Measurements from ENCODE around the gene RBMS3.
"Not testable (repeated sequence)": the region's sequence is repeated elsewhere in the genome, so short reads cannot be mapped to it uniquely, and the experiment has no call there.

RBMS3 gene

DNA sequence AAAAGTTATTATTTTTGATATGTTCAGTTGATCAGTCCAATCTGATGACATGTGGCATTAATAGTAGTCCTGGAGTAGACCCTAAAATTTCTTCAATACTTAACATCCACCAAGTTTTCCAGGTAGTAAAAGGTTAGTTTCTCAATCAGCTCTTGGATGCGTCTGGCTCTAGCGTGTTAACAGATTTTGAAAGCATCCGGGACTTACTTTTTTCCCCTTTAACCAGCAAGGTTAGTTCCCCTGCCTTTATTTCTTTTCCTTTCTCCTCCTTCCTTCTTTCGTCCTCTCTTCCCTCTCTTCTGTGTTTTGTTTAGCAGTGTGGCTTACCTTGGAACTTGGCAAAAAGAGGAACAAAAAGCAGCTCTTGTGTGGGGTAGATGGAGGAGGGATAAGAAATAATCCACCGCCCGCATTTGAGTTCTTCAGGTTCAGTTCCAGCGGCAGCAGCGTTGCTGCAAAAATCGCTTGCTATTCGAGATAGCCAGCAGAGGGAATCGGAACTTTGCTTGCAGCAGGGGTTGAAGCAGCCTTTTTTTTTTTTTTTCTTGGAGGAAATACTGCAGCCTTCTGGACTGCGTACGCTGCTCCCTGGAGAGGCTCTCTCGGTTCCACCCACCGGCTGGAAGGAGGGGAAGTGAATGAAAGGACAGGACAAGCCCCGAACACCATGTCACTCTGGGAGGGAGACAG lies at the start of gene RBMS3:
RBMS3 (plus strand) TSS at position 668 of the 690 bp plus-strand sequence.
- Mint-ChIP-seq H3K27me3 (peaks cover 5% of the 10 kb centered on the region), H3K4me1 (ENCODE audit: low read depth) (peaks cover 30% of the 10 kb centered on the region), H3K9me3 (ENCODE audit: low read depth) (no peaks in the 10 kb centered on the region), H3K27ac (peak within 1 kb of the TSS; percentile 42), H3K4me3 (peak within 1 kb of the TSS; percentile 86), H3K36me3 (no peaks in the 10 kb centered on the region)

DNA sequence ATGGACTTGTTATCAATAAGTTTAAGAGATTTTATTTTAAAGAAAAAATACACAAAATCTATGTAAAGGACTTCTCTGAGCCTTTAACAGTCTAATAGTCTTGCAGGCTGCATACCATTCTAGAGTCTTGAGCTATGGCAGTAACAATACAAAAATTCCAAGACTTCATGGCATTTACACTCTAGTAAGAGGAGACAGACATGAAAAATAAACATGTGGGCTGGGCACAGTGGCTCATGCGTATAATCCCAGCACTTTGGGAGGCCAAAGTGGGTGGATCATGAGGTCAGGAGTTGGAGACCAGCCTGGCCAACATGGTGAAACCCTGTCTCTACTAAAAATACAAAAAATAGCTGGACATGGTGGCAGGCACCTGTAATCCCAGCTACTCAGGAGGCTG lies 47.7 kb upstream of the RBMS3 start:
- not testable (repeated sequence) for H3K4me3 Mint-ChIP-seq; H3K27me3 Mint-ChIP-seq; H3K4me1 Mint-ChIP-seq (ENCODE audit: low read depth); H3K9me3 Mint-ChIP-seq (ENCODE audit: low read depth); H3K27ac Mint-ChIP-seq; H3K36me3 Mint-ChIP-seq

DNA sequence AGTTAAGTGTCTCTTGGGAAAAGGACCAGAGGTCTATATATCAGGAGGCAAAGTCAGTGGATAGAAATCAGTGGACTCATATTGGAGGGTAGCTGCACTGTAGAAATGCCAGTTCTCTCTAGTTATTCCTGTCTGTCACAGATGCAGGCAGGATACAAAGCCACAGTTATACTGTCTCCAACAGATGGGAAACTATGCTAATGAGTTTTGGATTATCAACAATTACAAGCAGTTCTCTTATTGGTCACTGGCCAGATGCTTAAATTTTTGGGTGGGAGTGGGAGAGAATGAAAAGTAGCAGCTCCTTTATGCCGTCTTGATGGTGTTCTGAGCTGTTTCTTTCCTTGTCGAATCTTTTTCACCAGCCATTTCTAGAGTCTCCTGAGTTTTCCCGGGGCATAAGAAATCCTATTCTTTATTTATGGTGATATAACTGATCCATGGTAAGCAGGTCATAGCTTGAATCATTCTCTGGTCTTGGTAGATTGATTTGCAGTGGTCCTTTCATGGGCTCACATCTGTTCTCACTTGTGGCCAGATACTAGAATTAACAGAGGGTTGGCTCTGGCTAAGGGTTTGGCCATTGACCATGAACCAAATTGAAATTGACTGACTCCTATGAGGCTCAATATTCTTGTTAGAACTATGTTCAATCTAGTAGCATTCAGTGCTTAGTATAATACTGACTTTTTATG lies 44.6 kb upstream of the RBMS3 start:
- Mint-ChIP-seq H3K36me3 (no peaks in the 10 kb centered on the region), H3K4me3 (no peak overlapping the region), H3K9me3 (ENCODE audit: low read depth) (no peaks in the 10 kb centered on the region), H3K27me3 (peaks cover 5% of the 10 kb centered on the region), H3K27ac (no peak overlapping the region), H3K4me1 (ENCODE audit: low read depth) (no peaks in the 10 kb centered on the region)

DNA sequence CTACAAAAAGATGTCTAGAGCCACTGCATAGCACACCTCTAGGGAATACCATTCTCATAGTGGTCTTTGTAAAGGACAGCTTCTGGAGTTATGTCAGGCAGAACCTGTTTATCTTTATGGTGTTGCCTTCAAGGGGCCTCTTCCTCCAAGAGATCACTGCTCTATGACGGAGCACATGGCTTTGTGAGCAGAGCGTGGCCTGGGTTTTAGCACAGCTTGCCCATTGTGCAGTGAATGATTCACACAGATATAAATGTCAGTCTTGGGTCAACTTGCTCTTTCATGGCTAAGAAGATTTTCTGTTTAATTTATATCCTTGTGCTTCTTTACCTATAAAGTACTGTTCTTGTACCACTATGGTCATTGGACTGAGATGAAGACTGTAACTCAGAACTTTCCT lies 41.5 kb upstream of the RBMS3 start:
- no peaks in the 10 kb centered on the region for H3K9me3 Mint-ChIP-seq (ENCODE audit: low read depth)
- H3K27ac Mint-ChIP-seq, result no peak overlapping the region
- no peaks in the 10 kb centered on the region for H3K36me3 Mint-ChIP-seq
- no peak overlapping the region for H3K4me3 Mint-ChIP-seq
- no peaks in the 10 kb centered on the region for H3K4me1 Mint-ChIP-seq (ENCODE audit: low read depth)
- H3K27me3 Mint-ChIP-seq, result peaks cover 5% of the 10 kb centered on the region

DNA sequence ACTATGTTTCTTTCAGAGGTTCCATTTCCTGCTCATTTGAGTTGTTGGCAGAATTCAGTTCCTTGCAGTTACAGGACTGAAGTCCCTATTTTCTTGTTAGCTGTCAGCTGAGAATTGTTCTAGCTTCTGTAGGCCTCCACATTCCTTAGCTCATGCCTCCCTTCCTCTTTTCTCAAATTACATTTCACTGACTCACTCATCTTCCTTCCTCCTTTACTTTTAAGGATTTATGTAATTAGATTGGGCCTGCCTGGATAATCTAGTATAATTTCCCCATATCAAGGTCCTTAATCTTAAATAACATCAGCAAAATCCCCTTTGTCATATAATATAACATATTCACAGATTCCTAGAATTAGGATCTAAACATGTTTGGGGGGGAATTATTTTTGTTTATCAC lies 40.6 kb upstream of the RBMS3 start:
- Mint-ChIP-seq H3K4me1 (ENCODE audit: low read depth) (no peaks in the 10 kb centered on the region), H3K27me3 (peaks cover 5% of the 10 kb centered on the region), H3K4me3 (no peak overlapping the region), H3K36me3 (no peaks in the 10 kb centered on the region), H3K27ac (no peak overlapping the region), H3K9me3 (ENCODE audit: low read depth) (no peaks in the 10 kb centered on the region)

DNA sequence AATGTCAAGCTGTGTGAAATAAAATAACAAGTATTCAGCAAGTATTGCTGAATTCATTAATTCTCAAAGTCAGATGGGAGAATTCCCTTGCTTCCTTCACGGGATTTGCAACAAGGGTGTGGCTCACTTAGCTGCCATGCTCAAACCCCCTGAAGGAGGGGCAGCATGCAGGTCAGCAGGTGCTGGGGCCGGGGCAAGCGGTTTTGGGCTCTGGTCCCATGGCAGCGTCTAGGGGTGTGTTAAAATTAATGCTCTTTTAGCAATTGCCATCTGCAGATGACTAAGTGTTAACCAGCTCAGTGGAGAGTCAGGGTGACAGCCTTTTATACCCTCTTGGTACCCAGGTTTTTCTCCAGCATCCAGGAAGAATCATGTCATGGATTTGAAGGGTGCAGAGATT lies 40.0 kb upstream of the RBMS3 start:
- Mint-ChIP-seq H3K4me3 (no peak overlapping the region), H3K27me3 (peaks cover 5% of the 10 kb centered on the region), H3K4me1 (ENCODE audit: low read depth) (no peaks in the 10 kb centered on the region), H3K27ac (no peak overlapping the region), H3K36me3 (no peaks in the 10 kb centered on the region), H3K9me3 (ENCODE audit: low read depth) (no peaks in the 10 kb centered on the region)

DNA sequence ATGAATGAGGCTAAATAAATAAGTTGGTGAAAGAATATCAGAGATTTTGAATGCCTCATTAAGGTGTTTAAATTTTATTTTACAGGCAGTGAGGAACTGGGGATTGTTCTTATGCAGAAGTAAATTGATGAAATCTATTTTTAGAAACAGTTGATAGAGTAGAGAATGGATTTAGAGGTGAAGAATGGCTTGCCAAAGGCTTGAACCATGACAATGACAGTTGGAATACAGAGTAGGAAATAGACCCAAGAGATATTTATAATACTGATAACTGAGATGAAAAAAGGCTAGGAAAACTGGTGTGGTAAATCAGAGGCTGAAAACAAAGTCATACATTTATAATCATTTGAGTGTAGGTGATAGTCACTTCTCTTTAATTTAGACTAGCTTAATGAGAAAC lies 39.0 kb upstream of the RBMS3 start:
- no peak overlapping the region for H3K4me3 Mint-ChIP-seq
- H3K27ac Mint-ChIP-seq, result no peak overlapping the region
- H3K9me3 Mint-ChIP-seq (ENCODE audit: low read depth), result no peaks in the 10 kb centered on the region
- no peaks in the 10 kb centered on the region for H3K36me3 Mint-ChIP-seq
- peaks cover 2% of the 10 kb centered on the region for H3K27me3 Mint-ChIP-seq
- H3K4me1 Mint-ChIP-seq (ENCODE audit: low read depth), result no peaks in the 10 kb centered on the region

DNA sequence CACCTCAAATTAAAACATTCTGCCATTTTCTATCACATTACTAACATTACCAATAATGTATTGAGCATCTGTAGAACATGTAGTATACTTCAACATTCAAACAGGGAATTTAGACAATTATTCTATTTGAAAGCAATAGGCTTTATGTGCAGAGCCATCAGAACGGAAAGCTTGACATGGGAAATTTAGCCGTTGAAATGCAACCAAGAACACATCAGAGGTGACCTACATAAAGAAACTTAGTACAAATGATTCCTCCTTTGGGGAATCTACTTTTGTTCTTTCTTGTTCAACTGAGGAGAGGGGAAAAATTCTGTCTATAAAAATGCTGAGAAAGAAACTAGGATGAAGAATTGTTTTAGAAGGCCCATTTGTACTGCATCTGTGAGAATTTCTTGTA lies 38.6 kb upstream of the RBMS3 start:
- Mint-ChIP-seq H3K4me1 (ENCODE audit: low read depth) (no peaks in the 10 kb centered on the region), H3K27ac (no peak overlapping the region), H3K9me3 (ENCODE audit: low read depth) (no peaks in the 10 kb centered on the region), H3K4me3 (no peak overlapping the region), H3K27me3 (peaks cover 2% of the 10 kb centered on the region), H3K36me3 (no peaks in the 10 kb centered on the region)

DNA sequence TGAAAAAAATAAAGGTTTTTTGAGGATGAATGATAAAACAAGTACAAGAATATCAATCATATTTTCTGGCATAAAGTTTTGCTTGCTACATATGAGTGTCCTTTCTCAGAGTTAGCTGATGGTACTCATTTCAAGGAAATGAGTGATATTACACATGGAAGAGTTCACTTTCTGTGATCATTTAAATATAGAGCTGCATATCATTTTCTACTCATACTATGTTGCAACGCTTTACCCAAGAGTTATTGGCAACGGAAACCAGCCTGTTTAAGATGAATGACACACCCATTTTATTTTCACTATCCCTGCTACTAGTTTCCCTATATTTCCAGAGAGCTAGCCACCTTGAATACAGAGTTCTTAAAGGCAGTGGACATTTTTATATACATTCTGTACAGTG lies 35.4 kb upstream of the RBMS3 start:
- H3K27ac Mint-ChIP-seq, result no peak overlapping the region
- H3K4me1 Mint-ChIP-seq (ENCODE audit: low read depth), result no peaks in the 10 kb centered on the region
- H3K27me3 Mint-ChIP-seq, result peaks cover 2% of the 10 kb centered on the region
- H3K36me3 Mint-ChIP-seq, result no peaks in the 10 kb centered on the region
- H3K9me3 Mint-ChIP-seq (ENCODE audit: low read depth), result no peaks in the 10 kb centered on the region
- no peak overlapping the region for H3K4me3 Mint-ChIP-seq

DNA sequence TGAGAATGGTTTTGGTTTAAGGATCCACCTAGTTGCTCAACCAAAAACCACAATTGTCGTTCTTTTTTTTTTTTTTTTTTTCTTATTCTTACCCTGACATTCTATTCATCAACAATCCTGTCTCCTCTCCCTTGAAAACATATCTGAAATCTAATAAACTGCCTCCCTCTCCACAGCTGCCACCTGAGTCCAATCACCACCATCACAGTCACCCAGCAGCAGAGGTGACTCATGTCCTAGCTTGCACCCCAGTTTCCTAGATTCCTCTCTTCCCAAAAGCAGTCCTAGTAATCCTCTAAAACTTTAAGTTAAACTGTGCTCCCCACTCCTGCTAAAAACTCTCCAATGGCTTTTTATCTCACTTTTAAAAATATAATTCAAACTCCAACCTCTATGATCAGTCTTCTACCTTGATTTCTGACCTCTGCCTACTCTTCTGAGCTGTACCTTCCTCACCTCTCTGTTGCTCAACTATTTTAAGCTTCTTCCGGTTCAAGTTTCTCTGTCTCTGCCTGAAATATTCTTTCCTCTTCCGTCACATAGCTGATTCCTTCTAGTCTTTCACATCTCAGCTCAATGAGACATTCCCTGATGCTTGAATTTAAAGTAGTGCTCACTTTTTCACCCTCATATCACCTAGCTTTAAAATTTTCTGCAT lies 33.7 kb upstream of the RBMS3 start:
- no peaks in the 10 kb centered on the region for H3K36me3 Mint-ChIP-seq
- H3K27me3 Mint-ChIP-seq, result no peaks in the 10 kb centered on the region
- no peaks in the 10 kb centered on the region for H3K4me1 Mint-ChIP-seq (ENCODE audit: low read depth)
- no peaks in the 10 kb centered on the region for H3K9me3 Mint-ChIP-seq (ENCODE audit: low read depth)
- no peak overlapping the region for H3K27ac Mint-ChIP-seq
- no peak overlapping the region for H3K4me3 Mint-ChIP-seq

DNA sequence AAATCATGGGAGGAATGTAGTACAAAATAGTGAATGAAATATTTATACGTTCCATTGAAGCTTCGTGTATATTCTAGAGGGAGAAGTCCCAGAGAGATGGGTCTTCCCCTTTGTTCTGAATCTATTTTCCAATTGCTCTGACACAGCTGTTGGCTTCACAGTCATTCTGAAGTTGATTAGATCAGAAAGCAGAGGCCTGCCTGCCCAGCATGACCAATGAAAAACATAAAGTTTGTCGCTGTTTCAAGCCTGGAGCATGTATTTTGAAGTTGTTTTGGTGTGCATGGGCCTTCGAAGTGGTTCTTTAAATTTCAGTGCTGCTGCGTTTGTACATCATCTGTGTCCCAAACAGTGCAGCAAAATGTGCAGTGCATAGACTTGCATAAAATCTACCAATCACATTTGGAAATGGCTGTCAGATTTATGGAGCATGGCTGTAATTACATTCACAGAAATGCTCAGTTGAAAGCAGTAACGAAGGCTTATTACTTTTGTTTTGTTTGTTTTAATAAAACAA lies 31.0 kb upstream of the RBMS3 start:
- H3K36me3 Mint-ChIP-seq, result no peaks in the 10 kb centered on the region
- H3K27ac Mint-ChIP-seq, result no peak overlapping the region
- no peak overlapping the region for H3K4me3 Mint-ChIP-seq
- H3K27me3 Mint-ChIP-seq, result no peaks in the 10 kb centered on the region
- H3K9me3 Mint-ChIP-seq (ENCODE audit: low read depth), result no peaks in the 10 kb centered on the region
- no peaks in the 10 kb centered on the region for H3K4me1 Mint-ChIP-seq (ENCODE audit: low read depth)

DNA sequence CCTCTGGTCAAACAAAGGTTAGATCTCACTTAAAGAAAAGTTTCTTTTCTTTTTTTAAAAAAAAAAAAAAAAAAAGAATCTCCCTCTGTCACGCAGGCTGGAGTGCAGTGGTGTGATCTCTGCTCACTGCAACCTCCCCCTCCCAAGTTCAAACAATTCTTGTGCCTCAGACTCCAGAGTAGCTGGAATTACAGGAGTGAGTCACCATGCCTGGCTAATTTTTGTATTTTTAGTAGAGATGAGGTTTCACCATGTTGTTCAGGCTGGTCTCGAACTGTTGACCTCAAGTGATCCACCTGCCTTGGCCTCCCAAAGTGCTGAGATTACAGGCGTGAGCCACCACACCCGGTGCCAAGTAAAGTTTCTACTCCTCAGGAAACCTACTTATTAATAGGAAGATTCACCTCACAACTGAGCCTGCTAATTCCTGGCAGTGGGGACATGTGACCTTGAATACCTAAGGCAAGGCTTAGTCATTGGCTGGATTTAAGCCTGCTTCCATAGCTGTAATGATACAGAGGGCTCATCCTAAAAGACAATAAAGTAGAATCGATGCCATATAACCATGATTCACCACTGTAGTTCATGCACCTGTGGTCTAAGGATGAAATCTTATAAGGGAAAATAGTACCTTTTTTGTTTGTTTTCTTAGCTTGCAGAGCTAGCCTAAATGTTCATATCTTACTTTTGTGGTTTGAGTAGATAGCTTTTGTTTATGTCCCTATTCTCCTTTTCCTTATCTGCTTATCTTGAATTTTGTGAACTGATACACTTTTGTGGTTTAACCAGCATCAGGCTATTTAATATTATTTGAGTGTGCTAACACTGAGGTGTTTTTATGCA lies 24.8 kb upstream of the RBMS3 start:
- Mint-ChIP-seq H3K4me3 (no peak overlapping the region), H3K4me1 (ENCODE audit: low read depth) (no peaks in the 10 kb centered on the region), H3K27ac (no peak overlapping the region), H3K27me3 (no peaks in the 10 kb centered on the region), H3K36me3 (no peaks in the 10 kb centered on the region), H3K9me3 (ENCODE audit: low read depth) (no peaks in the 10 kb centered on the region)

DNA sequence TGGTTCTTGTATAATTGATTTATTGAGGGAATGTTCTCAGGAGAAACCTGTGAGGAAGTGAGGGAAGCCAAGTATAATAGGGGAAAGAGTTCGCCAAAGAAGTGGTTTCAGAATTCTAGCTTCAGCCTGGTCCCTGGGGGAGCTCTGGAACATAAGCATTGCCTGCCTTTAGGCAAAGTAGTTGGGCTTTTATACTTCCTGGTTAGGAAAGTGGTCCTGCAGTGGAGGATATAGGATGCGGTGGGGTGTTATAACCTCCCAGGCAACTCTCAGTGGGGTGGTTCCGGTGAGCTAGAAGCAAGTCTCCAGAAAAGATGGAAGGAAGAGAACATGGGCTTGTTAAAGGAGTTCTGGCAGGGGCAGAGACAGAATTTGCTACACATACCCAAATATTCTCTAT lies 22.7 kb upstream of the RBMS3 start:
- H3K9me3 Mint-ChIP-seq (ENCODE audit: low read depth), result no peaks in the 10 kb centered on the region
- no peaks in the 10 kb centered on the region for H3K36me3 Mint-ChIP-seq
- no peaks in the 10 kb centered on the region for H3K27me3 Mint-ChIP-seq
- no peak overlapping the region for H3K4me3 Mint-ChIP-seq
- no peaks in the 10 kb centered on the region for H3K4me1 Mint-ChIP-seq (ENCODE audit: low read depth)
- H3K27ac Mint-ChIP-seq, result no peak overlapping the region

DNA sequence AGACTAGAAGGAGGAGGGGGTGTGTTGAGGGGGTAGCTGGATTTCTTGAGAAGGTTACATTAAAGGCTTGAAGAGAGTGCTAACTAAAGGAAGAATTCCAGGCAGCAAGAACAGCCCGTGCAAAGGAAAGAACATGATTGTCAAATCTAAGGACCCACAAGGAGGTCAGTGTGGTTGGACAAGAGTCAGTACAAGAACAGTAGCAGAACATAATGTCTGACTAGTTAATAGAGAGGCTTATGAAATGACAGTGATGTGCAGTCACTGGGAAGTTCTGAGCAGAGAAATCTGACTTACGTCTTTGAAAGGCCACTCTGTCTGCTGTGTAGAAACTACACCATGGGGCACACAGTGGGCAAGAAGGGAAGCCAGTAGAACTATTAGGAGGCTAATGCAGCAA lies 19.8 kb upstream of the RBMS3 start:
- Mint-ChIP-seq H3K9me3 (ENCODE audit: low read depth) (no peaks in the 10 kb centered on the region), H3K4me3 (no peak overlapping the region), H3K27ac (no peak overlapping the region), H3K4me1 (ENCODE audit: low read depth) (no peaks in the 10 kb centered on the region), H3K36me3 (no peaks in the 10 kb centered on the region), H3K27me3 (no peaks in the 10 kb centered on the region)

DNA sequence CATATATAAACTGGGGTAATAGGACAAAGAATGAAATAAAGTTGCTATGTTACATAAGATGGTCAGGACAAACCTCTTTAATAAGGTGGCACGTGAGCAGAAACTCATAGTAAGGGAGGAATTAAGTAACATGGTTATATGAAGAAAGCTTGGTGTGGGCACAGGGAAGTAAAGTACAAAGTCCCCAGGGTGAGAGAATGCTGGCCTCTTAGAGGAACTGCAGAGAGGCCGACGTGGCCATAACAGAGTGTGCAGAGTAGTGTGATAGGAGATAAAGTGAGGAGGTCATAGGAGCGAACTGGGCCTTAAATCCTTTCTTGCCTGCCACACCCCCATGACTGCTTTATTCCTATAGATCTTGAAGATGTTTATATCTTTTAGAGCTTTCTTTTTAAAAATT lies 17.4 kb upstream of the RBMS3 start:
- Mint-ChIP-seq H3K9me3 (ENCODE audit: low read depth) (no peaks in the 10 kb centered on the region), H3K4me3 (no peak overlapping the region), H3K27ac (no peak overlapping the region), H3K36me3 (no peaks in the 10 kb centered on the region), H3K4me1 (ENCODE audit: low read depth) (no peaks in the 10 kb centered on the region), H3K27me3 (no peaks in the 10 kb centered on the region)
